GM23338 (cell line): ENCODE measurements around the gene CREBL2.

Experiments used
- CTCF ChIP-seq, 2 experiments: fragments of 200-600 bp in 1 of 2; sonication (generic) in 1 of 2; conservative IDR thresholded peaks; 2 replicates each; pipeline versions ENCODE4 v1.5.1 to v1.6.1; 2016 to 2017; ENCODE audit warnings: antibody characterized with exemption in 2 of 2, low read depth in 2 of 2, mild to moderate bottlenecking in 2 of 2, moderate library complexity in 1 of 2
- EZH2 ChIP-seq: fragments of 200-600 bp; sonication (generic); IDR thresholded peaks from one replicate; pipeline ENCODE4 v1.8.0; 2017; ENCODE audit warnings: antibody characterized with exemption, mild to moderate bottlenecking, low read depth; ENCODE audit not compliant: unreplicated experiment
- EZH2phosphoT487 ChIP-seq: fragments of 200-600 bp; sonication (generic); IDR thresholded peaks from one replicate; pipeline ENCODE4 v1.8.1; 2018; ENCODE audit warnings: antibody characterized with exemption; ENCODE audit not compliant: unreplicated experiment
- POLR2AphosphoS5 ChIP-seq: IDR thresholded peaks from 2 replicates; pipeline ENCODE4 v1.6.1; 2016; ENCODE audit warnings: antibody characterized with exemption, low read depth
- STAT1 ChIP-seq: IDR thresholded peaks from one replicate; pipeline ENCODE4 v1.6.1; 2016; ENCODE audit warnings: antibody characterized with exemption; ENCODE audit not compliant: unreplicated experiment

GRCh38 chr12:12669020-12669419 is 57.3 kb downstream of the CREBL2 start:
- TF ChIP-seq CTCF (conservative IDR thresholded peaks at IDR 0.05; ENCODE audit: low read depth in 2 of 2): no peak
- no peak for TF ChIP-seq EZH2
- TF ChIP-seq STAT1: no peak
- TF ChIP-seq POLR2AphosphoS5: no peak
- no peak for TF ChIP-seq EZH2phosphoT487
